Heart left ventricle (tissue), 16 donors: ENCODE measurements around the gene VAC14. TPM values are rescaled to one million over a fixed set of nuclear protein-coding genes. Genes with fewer than 3 reads are reported as not detected.

Experiments
- ATAC-seq, 4 donors: fragments of 200-7000 bp; cut with Tn5 transposase; one replicate each; pipeline ENCODE4 v1.9.1; 2020 to 2022; ENCODE audit warnings: moderate library complexity in 4 of 4, mild to moderate bottlenecking in 3 of 4, moderate number of reproducible peaks in 1 of 4
- DNase-seq, 5 donors: peaks; one replicate each; pipeline ENCODE4 v3.0.0-alpha.2; 2020
- H3K27ac ChIP-seq, 12 donors: fragments of 200-600 bp; sonication (generic) in 4 of 12; one replicate each; pipeline versions ENCODE4 v1.5.0 to v1.8.0; 2016 to 2022; ENCODE audit warnings: mild to moderate bottlenecking in 2 of 12
- H3K27me3 ChIP-seq, 9 donors: fragments of 200-600 bp; sonication (generic) in 2 of 9; one replicate each; pipeline versions ENCODE4 v1.5.1 to v1.8.0; 2016 to 2022; ENCODE audit warnings: mild to moderate bottlenecking in 3 of 9
- H3K36me3 ChIP-seq, 9 donors: fragments of 200-600 bp; sonication (generic) in 2 of 9; one replicate each; pipeline versions ENCODE4 v1.5.0 to v1.8.0; 2018 to 2022; ENCODE audit warnings: mild to moderate bottlenecking in 2 of 9
- H3K4me1 ChIP-seq, 12 donors: fragments of 200-600 bp; sonication (generic) in 4 of 12; one replicate each; pipeline versions ENCODE4 v1.5.0 to v1.8.0; 2016 to 2022; ENCODE audit warnings: mild to moderate bottlenecking in 3 of 12
- H3K4me3 ChIP-seq, 12 donors: fragments of 200-600 bp; sonication (generic) in 4 of 12; one replicate each; pipeline versions ENCODE4 v1.5.0 to v1.8.0; 2017 to 2022; ENCODE audit warnings: mild to moderate bottlenecking in 9 of 12, moderate library complexity in 4 of 12
- H3K9me3 ChIP-seq, 12 donors: fragments of 200-600 bp; sonication (generic) in 4 of 12; one replicate each; pipeline versions ENCODE4 v1.5.0 to v1.8.0; 2016 to 2022; ENCODE audit warnings: mild to moderate bottlenecking in 1 of 12
- POLR2A ChIP-seq, 2 donors: fragments of 450-650 bp; IDR thresholded peaks; one replicate each; pipeline ENCODE4 v1.6.1; 2017; ENCODE audit warnings: antibody characterized with exemption in 2 of 2, mild to moderate bottlenecking in 2 of 2, moderate library complexity in 2 of 2
- WGBS, 4 donors: extraction: QIAGEN DNeasy Blood & Tissue Kit in 2 of 4; methylation state at CpG; one replicate each; pipeline versions ENCODE4 v1.1.5 to v1.1.7; 2013 to 2018; 5-methylcytosine and 5-hydroxymethylcytosine counted together
- intact Hi-C, 10 donors: fragments of 100-400 bp; cut with DNase I; formaldehyde crosslinking; loops; one replicate each; pipeline versions ENCODE4 v1.11.1 to v1.14.2; 2022
- polyA plus RNA-seq, 2 donors: library from polyadenylated mRNA; stranded (reverse); fragments of 200-250 nt; gene quantifications; one replicate each; pipeline ENCODE4 v1.2.3, GENCODE V29; 2013
- total RNA-seq, 9 donors: library from RNA; depleted of rRNA in 2 of 9; stranded (reverse); fragments of >200 nt in 2 of 9; fragmentation: NEBNext Ultra II Directional in 3 of 9; extraction: Animal tissue kit (Norgen Biotek cat#: 25700) in 3 of 9; gene quantifications; one replicate each; pipeline versions ENCODE4 v1.1.0 to v1.2.4, GENCODE V29; 2016 to 2023
- TF ChIP-seq, protein P1 (sequence below), 12 donors: fragments of 200-600 bp; sonication (generic) in 4 of 12; IDR thresholded peaks; one replicate each; pipeline versions ENCODE4 v1.5.0 to v1.8.0; 2018 to 2022; ENCODE audit warnings: antibody characterized with exemption in 12 of 12, mild to moderate bottlenecking in 5 of 12
- donor health status: ischemic (EF 13 %, LVEDD 7.1; RV severe dilation, severe dysfunction).
- donor health status: healthy with polysubstance abuse.
- donor health status: DM: no; HTN: yes; CAD: no.
- donor health status: DM: no; HTN: no; CAD: no.
- donor health status: ischemic (EF 25% LVEDD 6.9; RV normal size, moderate dysfunction).
- donor health status: ischemic (EF 25% LVEDD 5.7; RV mildly dilated, moderate dysfunction).
- donor health status: healthy.
- donor health status: DM: yes; HTN: yes; CAD: no.
- donor health status: ischemic (EF 35%, LVEDD 5.7; RV mildly dilated, moderate dysfunction).
- donor health status: nonischemic (EF 11% LVEDD 7.7; RV severe dilation, severe dysfunction).
- donor health status: DM: yes; HTN: yes; CAD: no.
- donor health status: PGD.
- donor health status: ischemic (EF 29% LVEDD 5.4; RV normal size, mild dysfunction).
- donor health status: nonischemic (EF 23%, LVEDD 6.1; RV moderate dilation, normal function).

VAC14 gene
- total and polyA plus RNA-seq, 11 donors, result 13.9 to 48.0 (median 26.1) TPM

DNA sequence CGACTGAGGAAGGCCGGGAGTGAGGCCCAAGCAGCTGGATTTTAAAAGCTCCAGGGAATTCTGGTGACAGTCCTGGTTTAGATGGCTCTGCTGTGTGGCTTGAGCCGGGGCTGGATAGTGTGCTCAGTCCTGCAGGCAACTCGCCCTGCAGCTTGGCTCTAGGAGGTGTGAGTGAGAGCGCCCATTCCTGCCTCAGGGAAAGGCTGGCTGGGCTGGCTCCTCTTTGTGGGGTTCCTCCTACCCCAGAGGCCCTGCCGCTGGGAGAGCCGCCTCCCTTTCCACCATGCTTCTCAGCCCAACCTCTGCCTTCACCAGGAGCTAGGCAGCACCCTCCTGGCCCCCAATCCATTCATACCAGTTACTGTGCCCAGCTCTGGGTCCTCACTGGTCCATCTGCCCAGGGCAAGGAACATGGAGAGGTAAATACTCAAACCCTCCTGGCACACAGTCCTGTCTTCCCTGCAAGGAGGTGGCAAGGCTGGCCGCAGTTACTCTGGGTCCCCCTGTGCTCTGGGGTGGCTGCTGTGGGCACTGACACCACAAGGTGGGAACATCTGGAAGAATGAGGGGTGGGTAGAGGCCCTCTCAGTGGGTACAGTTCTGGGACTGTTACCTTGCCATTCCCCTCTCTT lies 47.1 kb downstream of the VAC14 start:
- Histone ChIP-seq H3K27ac (no peak overlapping the region), H3K36me3 (peaks cover 0 to 41% (median 12%) of the 10 kb centered on the region in 9 donors), H3K27me3 (no peaks in the 10 kb centered on the region), H3K9me3 (no peaks in the 10 kb centered on the region), H3K4me3 (no peak overlapping the region), H3K4me1 (peaks cover 7 to 45% (median 26%) of the 10 kb centered on the region in 12 donors)
- WGBS, 4 donors, result 66 to 94% (median 91%) methylated on average over 7 to 8 of the region's 8 CpGs
- no peak for TF ChIP-seq POLR2A (IDR thresholded peaks at IDR 0.05)
- TF ChIP-seq, protein P1, sequence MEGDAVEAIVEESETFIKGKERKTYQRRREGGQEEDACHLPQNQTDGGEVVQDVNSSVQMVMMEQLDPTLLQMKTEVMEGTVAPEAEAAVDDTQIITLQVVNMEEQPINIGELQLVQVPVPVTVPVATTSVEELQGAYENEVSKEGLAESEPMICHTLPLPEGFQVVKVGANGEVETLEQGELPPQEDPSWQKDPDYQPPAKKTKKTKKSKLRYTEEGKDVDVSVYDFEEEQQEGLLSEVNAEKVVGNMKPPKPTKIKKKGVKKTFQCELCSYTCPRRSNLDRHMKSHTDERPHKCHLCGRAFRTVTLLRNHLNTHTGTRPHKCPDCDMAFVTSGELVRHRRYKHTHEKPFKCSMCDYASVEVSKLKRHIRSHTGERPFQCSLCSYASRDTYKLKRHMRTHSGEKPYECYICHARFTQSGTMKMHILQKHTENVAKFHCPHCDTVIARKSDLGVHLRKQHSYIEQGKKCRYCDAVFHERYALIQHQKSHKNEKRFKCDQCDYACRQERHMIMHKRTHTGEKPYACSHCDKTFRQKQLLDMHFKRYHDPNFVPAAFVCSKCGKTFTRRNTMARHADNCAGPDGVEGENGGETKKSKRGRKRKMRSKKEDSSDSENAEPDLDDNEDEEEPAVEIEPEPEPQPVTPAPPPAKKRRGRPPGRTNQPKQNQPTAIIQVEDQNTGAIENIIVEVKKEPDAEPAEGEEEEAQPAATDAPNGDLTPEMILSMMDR (IDR thresholded peaks at IDR 0.05), result no peak
- no peak for ATAC-seq
- DNase-seq, result no peak
- intact Hi-C loops, result loop anchor here in 1 of 10 donors (10.0 kb wide), 1 partner anchor 229 kb away; the partner anchor contains the start of genes COG4 and SF3B3

DNA sequence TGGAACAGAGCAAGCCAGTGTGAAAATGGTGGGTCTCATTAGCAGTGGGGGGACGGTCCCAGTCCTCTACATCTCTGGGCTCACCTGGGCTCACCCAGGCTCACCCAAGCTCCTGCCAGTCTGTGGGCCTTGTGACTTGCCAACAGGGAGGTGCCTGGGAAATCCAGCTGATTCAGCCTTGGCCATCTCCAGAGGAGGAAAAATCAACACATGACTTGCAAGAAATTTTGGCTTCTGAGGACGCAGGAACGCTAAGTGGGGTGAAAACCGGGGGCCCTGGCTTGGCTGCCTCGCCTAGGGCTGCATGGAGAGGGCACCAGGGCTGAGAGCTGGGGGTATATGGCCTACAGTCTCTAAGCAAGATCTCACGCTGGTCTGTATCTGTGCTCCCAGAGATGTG lies 47.7 kb downstream of the VAC14 start:
- H3K4me3 ChIP-seq, result no peak overlapping the region
- no peak overlapping the region for H3K27ac ChIP-seq
- no peak for DNase-seq
- intact Hi-C loops, result loop anchor here in 1 of 10 donors (10.0 kb wide), 1 partner anchor 228 kb away; the partner anchor contains the start of genes COG4 and SF3B3
- H3K36me3 ChIP-seq, result peaks cover 0 to 35% (median 9%) of the 10 kb centered on the region in 9 donors
- H3K4me1 ChIP-seq, result peaks cover 7 to 49% (median 29%) of the 10 kb centered on the region in 12 donors
- no peaks in the 10 kb centered on the region for H3K9me3 ChIP-seq
- ATAC-seq, result no peak
- TF ChIP-seq POLR2A (IDR thresholded peaks at IDR 0.05), result no peak
- TF ChIP-seq, protein P1 (IDR thresholded peaks at IDR 0.05), result no peak
- 88 to 91% (median 90%) methylated on average over 6 of the region's 6 CpGs for WGBS, 4 donors
- H3K27me3 ChIP-seq, result no peaks in the 10 kb centered on the region

DNA sequence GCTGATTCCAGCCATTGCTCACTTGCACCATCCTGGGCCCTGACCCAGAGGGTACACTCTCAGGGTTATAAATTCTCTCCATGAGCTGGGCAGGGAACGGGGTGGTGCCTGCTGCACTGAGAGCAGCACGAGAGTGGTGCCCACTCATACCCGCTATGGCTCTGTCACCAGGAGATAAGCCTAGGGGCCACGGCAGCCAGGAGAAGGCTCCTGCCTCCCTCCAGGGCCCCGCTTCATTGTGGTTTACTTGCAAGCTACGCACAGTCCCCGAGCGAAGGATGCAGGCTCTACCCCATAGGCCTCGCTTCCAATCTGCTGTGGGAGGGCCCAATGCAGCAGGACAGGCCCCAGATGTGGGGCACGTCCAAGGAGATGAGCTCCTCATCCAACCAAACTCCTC lies 48.5 kb downstream of the VAC14 start:
- peak overlapping the region in 7 of 12 donors; percentile 9 to 67 (median 48) for H3K27ac ChIP-seq
- WGBS, 4 donors, result 76 to 88% (median 82%) methylated on average over 10 of the region's 10 CpGs
- TF ChIP-seq, protein P1 (IDR thresholded peaks at IDR 0.05), result no peak
- no peak for TF ChIP-seq POLR2A (IDR thresholded peaks at IDR 0.05)

DNA sequence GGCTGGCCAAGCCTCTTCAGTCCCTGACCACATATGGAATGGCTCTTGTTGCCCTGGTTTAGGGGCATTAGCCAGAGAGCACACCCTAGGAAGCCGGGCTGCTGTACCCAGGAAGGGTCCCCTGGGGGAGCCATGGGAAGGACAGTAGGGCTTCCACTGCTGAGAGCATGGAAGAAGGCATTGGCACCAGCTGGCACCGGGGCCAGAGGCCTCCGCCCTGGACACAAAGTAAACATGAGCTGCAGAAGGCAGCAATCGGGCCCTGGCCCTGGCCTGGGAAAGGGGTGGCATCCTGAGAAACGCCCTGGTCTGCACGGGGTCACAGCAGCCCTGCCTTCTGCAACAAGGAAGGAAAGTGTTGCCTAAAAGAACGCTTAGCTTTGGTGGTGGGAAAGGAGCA lies 49.4 kb downstream of the VAC14 start:
- 65 to 82% (median 71%) methylated on average over 7 of the region's 7 CpGs for WGBS, 4 donors
- peak overlapping the region in 11 of 12 donors; percentile 33 to 77 (median 52) for H3K27ac ChIP-seq
- no peaks in the 10 kb centered on the region for H3K9me3 ChIP-seq
- no peak overlapping the region for H3K4me3 ChIP-seq
- H3K4me1 ChIP-seq, result peaks cover 10 to 65% (median 41%) of the 10 kb centered on the region in 12 donors
- H3K36me3 ChIP-seq, result peaks cover 0 to 20% (median 0%) of the 10 kb centered on the region in 9 donors
- intact Hi-C loops, result loop anchor here in 1 of 10 donors (10.0 kb wide), 1 partner anchor 227 kb away; the partner anchor contains the start of genes COG4 and SF3B3
- DNase-seq (peak in 1 of 5 donors; percentile 52), ATAC-seq (no peak)
- no peaks in the 10 kb centered on the region for H3K27me3 ChIP-seq
- TF ChIP-seq, protein P1 (IDR thresholded peaks at IDR 0.05), result no peak
- TF ChIP-seq POLR2A (IDR thresholded peaks at IDR 0.05), result no peak

More for the DNA sequence above, 48.5 kb downstream of the VAC14 start:
- ATAC-seq, result peak in 1 of 4 donors; percentile 8
- H3K4me1 ChIP-seq, result peaks cover 7 to 57% (median 35%) of the 10 kb centered on the region in 12 donors
- DNase-seq, result no peak
- H3K36me3 ChIP-seq, result peaks cover 0 to 29% (median 3%) of the 10 kb centered on the region in 9 donors
- no peaks in the 10 kb centered on the region for H3K9me3 ChIP-seq
- no peaks in the 10 kb centered on the region for H3K27me3 ChIP-seq
- intact Hi-C loops, result loop anchor here in 1 of 10 donors (10.0 kb wide), 1 partner anchor 228 kb away; the partner anchor contains the start of genes COG4 and SF3B3
- no peak overlapping the region for H3K4me3 ChIP-seq
